ENCODE measurements around the gene RBPJL. TPM values are rescaled to one million over a fixed set of nuclear protein-coding genes. Genes with fewer than 3 reads are reported as not detected.
A peak's percentile ranks its signal among the peaks of the same experiment; 100 is the strongest.

The RBPJL gene
- total RNA-seq, 1 experiment from 2014 or later = not detected

DNA sequence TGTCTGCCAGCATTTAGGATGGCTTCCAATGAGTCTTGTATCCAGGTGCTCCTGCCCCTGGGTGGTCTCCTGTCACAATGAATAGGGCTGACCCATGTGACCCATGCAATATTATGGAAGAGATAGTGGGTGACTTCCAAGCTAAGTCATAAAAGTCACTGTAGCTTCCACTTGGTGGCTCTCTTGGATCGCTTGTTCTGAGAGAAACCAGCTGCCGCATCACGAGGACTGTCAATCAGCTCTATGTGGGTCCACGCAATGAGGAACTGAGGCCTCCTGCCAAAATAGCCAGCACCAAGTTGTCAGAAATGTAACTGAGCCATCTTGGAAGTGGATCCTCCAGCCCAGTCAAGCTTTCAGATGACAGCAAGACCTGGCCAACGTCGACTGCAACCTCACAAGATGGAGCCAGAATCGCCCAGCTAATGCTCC lies 16.3 kb downstream of the RBPJL start:
- Mint-ChIP-seq H3K27me3 (ENCODE audit: unreplicated experiment) (peaks cover 17% of the 10 kb centered on the region), H3K4me1 (ENCODE audit: low read depth, unreplicated experiment) (peaks cover 21% of the 10 kb centered on the region), H3K27ac (ENCODE audit: unreplicated experiment) (peak overlapping the region; percentile 5), H3K9me3 (ENCODE audit: low read depth, unreplicated experiment) (no peaks in the 10 kb centered on the region), H3K36me3 (ENCODE audit: insufficient read depth, unreplicated experiment) (peaks cover 48% of the 10 kb centered on the region), H3K4me3 (ENCODE audit: low read depth, unreplicated experiment) (peak overlapping the region; percentile 6)
- intact Hi-C loops (cut with micrococcal nuclease; ENCODE audit: unreplicated experiment) = loop anchor here (1.0 to 2.0 kb wide), 3 partner anchors 22 to 113 kb away; no protein-coding TSS in a partner anchor
- BruUV-seq (replicated peaks) = no TSS peak
- CTCF ChIA-PET = interaction anchor here (0.6 to 4.5 kb wide), 32 partner anchors 11 to 461 kb away, joined by 3 to 141 read pairs (median 4); partner anchors contain the start of genes PIGT, SDC4, SYS1 and WFDC2
- TF ChIP-seq, protein P1, sequence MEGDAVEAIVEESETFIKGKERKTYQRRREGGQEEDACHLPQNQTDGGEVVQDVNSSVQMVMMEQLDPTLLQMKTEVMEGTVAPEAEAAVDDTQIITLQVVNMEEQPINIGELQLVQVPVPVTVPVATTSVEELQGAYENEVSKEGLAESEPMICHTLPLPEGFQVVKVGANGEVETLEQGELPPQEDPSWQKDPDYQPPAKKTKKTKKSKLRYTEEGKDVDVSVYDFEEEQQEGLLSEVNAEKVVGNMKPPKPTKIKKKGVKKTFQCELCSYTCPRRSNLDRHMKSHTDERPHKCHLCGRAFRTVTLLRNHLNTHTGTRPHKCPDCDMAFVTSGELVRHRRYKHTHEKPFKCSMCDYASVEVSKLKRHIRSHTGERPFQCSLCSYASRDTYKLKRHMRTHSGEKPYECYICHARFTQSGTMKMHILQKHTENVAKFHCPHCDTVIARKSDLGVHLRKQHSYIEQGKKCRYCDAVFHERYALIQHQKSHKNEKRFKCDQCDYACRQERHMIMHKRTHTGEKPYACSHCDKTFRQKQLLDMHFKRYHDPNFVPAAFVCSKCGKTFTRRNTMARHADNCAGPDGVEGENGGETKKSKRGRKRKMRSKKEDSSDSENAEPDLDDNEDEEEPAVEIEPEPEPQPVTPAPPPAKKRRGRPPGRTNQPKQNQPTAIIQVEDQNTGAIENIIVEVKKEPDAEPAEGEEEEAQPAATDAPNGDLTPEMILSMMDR (IDR thresholded peaks at IDR 0.05; ENCODE audit: unreplicated experiment) = peak; percentile 65
- DNase-seq = peak; percentile 70

DNA sequence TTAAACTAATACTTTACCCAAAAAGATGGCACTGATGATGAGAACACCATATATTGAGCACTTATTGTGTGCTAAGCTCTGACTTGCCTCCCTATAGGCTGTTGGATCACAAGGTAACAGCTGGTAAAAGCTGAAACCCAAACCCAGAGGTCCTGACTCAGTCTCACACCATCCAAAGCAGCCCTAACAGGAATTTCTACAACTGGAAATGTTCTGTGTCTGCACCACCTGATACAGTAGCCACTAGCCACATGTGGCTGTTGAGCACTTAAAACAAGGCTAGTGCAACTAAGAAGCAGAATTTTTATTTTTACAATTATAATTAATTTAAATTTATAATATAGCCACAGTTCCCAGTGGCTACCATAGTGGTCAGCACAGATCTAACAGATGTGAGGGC lies 17.1 kb downstream of the RBPJL start:
- DNase-seq = no peak
- peak overlapping the region; percentile 5 for H3K27ac Mint-ChIP-seq (ENCODE audit: unreplicated experiment)
- BruUV-seq (replicated peaks) = no TSS peak
- H3K4me1 Mint-ChIP-seq (ENCODE audit: low read depth, unreplicated experiment) = peaks cover 21% of the 10 kb centered on the region
- H3K4me3 Mint-ChIP-seq (ENCODE audit: low read depth, unreplicated experiment) = peak overlapping the region; percentile 6
- H3K27me3 Mint-ChIP-seq (ENCODE audit: unreplicated experiment) = peaks cover 9% of the 10 kb centered on the region
- peaks cover 50% of the 10 kb centered on the region for H3K36me3 Mint-ChIP-seq (ENCODE audit: insufficient read depth, unreplicated experiment)
- H3K9me3 Mint-ChIP-seq (ENCODE audit: low read depth, unreplicated experiment) = no peaks in the 10 kb centered on the region
- intact Hi-C loops (cut with micrococcal nuclease; ENCODE audit: unreplicated experiment) = loop anchor here (1.0 to 2.0 kb wide), 3 partner anchors 21 to 113 kb away; no protein-coding TSS in a partner anchor
- TF ChIP-seq, protein P1 (IDR thresholded peaks at IDR 0.05; ENCODE audit: unreplicated experiment) = no peak
- CTCF ChIA-PET = interaction anchor here (1.0 to 4.5 kb wide), 16 partner anchors 12 to 447 kb away, joined by 3 to 141 read pairs (median 8); partner anchors contain the start of genes SDC4 and SYS1

DNA sequence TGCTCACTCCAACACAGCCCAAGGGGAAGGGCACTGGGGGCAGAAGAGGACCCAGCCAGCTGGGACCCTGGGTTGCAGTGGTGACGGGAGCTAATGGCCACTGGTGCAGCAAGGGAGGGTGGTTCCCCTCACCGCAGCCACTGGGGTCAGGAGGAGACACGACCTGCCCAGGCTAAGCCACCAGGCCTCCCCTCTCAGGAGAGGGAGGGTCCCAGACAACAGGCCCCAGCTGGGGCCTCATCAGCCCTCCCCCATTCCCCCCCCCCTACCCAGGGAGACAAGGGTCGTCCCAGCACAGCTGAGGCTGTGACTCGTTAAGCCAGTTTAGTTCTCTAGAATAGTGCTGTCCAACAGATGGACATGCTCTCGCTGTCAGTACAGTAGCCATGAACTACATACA lies 18.7 kb downstream of the RBPJL start:
- TF ChIP-seq, protein P1 (IDR thresholded peaks at IDR 0.05; ENCODE audit: unreplicated experiment) = no peak
- BruUV-seq (replicated peaks) = no TSS peak
- no peak for DNase-seq
- intact Hi-C loops (cut with micrococcal nuclease; ENCODE audit: unreplicated experiment) = no loop called here
- H3K9me3 Mint-ChIP-seq (ENCODE audit: low read depth, unreplicated experiment) = no peaks in the 10 kb centered on the region
- no peak overlapping the region for H3K27ac Mint-ChIP-seq (ENCODE audit: unreplicated experiment)
- no peaks in the 10 kb centered on the region for H3K27me3 Mint-ChIP-seq (ENCODE audit: unreplicated experiment)
- CTCF ChIA-PET = interaction anchor here (1.0 to 1.1 kb wide), 3 partner anchors 10 to 111 kb away, joined by 3 to 8 read pairs (median 3); no protein-coding TSS in a partner anchor
- H3K4me1 Mint-ChIP-seq (ENCODE audit: low read depth, unreplicated experiment) = peaks cover 34% of the 10 kb centered on the region
- H3K36me3 Mint-ChIP-seq (ENCODE audit: insufficient read depth, unreplicated experiment) = peaks cover 66% of the 10 kb centered on the region
- no peak overlapping the region for H3K4me3 Mint-ChIP-seq (ENCODE audit: low read depth, unreplicated experiment)

DNA sequence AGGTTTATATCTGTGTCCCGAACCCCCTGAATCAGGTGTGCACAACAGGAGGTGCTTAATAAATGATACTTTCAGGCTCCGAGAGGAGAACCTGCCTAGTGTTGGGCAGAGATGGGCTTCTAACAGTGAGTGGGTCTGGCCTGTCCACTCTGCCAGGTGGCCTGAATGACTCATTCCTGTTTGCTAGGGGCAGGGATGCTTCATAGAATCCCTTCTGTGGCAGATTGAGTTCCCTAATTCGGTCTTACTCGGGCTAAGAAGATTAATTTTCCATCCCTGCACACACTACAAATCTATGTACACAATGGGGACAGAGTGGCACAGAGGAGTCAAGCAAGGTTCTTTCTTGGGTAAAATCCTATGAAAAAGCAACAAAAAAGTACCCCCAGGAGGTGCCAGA lies 21.8 kb downstream of the RBPJL start:
- Mint-ChIP-seq H3K36me3 (ENCODE audit: insufficient read depth, unreplicated experiment) (peaks cover 89% of the 10 kb centered on the region), H3K27me3 (ENCODE audit: unreplicated experiment) (no peaks in the 10 kb centered on the region), H3K4me3 (ENCODE audit: low read depth, unreplicated experiment) (no peak overlapping the region), H3K9me3 (ENCODE audit: low read depth, unreplicated experiment) (no peaks in the 10 kb centered on the region), H3K4me1 (ENCODE audit: low read depth, unreplicated experiment) (peaks cover 31% of the 10 kb centered on the region), H3K27ac (ENCODE audit: unreplicated experiment) (no peak overlapping the region)
- CTCF ChIA-PET = interaction anchor here (0.9 to 1.6 kb wide), 2 partner anchors 16 to 109 kb away, joined by 3 to 4 read pairs; no protein-coding TSS in a partner anchor
- TF ChIP-seq, protein P1 (IDR thresholded peaks at IDR 0.05; ENCODE audit: unreplicated experiment) = no peak
- intact Hi-C loops (cut with micrococcal nuclease; ENCODE audit: unreplicated experiment) = no loop called here
- DNase-seq = no peak
- no TSS peak for BruUV-seq (replicated peaks)
